Retina (tissue), 1 donor: Measurements from ENCODE around the gene RSPH3.

Experiments used
- DNase-seq: peaks from one replicate; pipeline ENCODE4 v3.0.0-alpha.2; 2016

Gene RSPH3

DNA sequence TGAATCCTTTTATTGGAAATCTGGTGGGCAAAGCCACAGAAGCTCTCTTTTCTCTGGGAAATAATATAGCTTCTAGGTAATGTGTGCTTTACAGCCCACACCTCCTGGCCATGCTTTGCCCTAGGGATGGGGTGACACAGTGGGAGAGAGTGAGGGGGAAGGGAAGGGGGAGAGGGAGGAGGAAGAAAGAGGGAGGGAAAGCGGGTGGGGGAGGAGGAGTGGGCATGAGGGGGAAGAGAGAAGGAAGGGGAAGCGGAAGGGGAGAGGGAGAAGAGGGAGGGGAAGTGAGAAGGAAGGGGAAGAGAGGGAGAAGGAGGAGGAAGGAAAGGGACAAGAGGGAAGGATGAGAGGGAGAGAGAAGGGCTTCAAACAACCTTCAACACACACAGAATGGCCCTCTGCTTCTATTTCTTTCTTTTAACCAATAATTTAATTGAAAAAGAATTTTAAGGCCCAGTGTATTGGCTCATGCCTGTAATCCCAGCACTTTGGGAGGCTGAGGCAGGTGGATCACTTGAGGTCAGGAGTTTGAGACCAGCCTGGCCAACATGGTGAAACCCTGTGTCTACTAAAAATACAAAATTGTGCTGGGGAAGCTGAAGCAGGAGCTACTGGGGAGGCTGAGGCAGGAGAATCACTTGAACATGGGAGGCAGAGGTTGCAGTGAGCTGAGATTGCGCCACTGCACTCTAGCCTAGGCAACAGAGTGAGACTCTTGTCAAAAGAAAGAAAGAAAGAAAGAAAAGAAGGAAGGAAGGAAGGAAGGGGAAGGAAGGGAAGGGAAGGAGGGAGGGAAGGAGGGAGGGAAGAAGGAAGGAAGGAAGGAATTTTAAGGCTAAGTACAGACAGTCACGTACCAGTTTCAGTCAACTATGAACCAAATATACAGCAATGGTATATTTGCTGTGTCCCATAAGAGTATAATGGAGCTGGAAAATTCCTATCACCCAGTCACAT is 75.2 kb downstream of the RSPH3 start:
- no peak for DNase-seq

DNA sequence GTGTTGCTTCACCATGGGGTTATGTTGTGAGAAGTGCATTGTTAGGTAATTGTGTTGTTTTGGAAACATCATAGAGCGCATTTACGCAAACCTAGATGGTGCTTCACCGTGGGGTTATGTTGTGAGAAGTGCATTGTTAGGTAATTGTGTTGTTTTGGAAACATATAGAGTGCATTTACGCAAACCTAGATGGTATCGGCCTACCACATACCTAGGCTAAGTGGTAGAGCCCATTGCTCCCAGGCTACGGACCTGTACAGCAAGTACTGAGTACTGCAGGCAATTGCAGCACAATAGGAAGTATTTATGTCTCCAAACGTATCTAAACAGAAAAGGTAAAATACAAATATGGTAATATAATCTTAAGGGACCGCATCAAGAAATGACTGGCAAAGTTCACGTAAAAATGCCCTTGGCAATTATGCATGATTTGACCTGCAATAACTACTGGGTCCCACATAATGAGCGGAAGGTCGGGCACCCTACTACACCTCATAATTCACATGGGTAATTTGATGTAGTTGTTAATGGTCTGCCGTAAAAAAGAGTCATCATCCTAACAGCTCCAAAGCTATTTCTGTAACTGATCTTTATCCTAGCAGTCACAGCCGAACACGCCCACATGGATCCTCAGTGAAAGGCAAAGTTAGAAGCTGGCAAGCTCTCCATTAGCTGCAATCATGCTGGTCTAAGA is 76.0 kb downstream of the RSPH3 start:
- DNase-seq: no peak
